PC-9 (cell line): ENCODE measurements around the gene MAMSTR. TPM values are rescaled to one million over a fixed set of nuclear protein-coding genes. Genes with fewer than 3 reads are reported as not detected.

Source experiments
- BruUV-seq: library from RNA; stranded (reverse); fragments of 400-500 nt; replicated peaks from 2 replicates; lab custom pipeline; 2021; lab: Mats Ljungman, UMichigan
- CTCF ChIA-PET: fragments of 300-600 bp; sonication (Branson Sonifier 250); formaldehyde crosslinking; loops from one replicate; lab custom pipeline; 2022; ENCODE audit warnings: antibody characterized with exemption; lab: Charles Lee
- POLR2A ChIA-PET: fragments of 300-600 bp; sonication (Branson Sonifier 250); formaldehyde crosslinking; loops from one replicate; lab custom pipeline; 2022; ENCODE audit warnings: antibody characterized with exemption; ENCODE audit not compliant: unreplicated experiment; lab: Charles Lee
- DNase-seq, 2 experiments: peaks; one replicate each; pipeline versions ENCODE4 v3.0.0 to v3.0.0-alpha.2; 2015 to 2022; ENCODE audit warnings: mixed read lengths in 1 of 2
- H2AFZ ChIP-seq: fragments of 200-600 bp; sonication (generic); 2 replicates; pipeline ENCODE4 v1.8.1; 2017; ENCODE audit warnings: antibody characterized with exemption
- H3F3A ChIP-seq: fragments of 200-600 bp; sonication (generic); 2 replicates; pipeline ENCODE4 v1.8.1; 2017; ENCODE audit warnings: antibody characterized with exemption, mild to moderate bottlenecking, low read depth; ENCODE audit not compliant: insufficient read depth
- H3K27ac ChIP-seq: fragments of 200-600 bp; sonication (generic); 2 replicates; pipeline ENCODE4 v1.6.1; 2016; ENCODE audit warnings: mixed run types
- H3K27me3 ChIP-seq: fragments of 200-600 bp; sonication (generic); 2 replicates; pipeline ENCODE4 v1.6.1; 2016; ENCODE audit warnings: low read depth, mixed run types; ENCODE audit not compliant: insufficient read depth
- H3K36me3 ChIP-seq: fragments of 200-600 bp; sonication (generic); 2 replicates; pipeline ENCODE4 v1.6.1; 2016; ENCODE audit warnings: low read depth, mixed run types
- H3K4me1 ChIP-seq: fragments of 200-600 bp; sonication (generic); replicated peaks from 2 replicates; pipeline ENCODE4 v1.6.1; 2016; ENCODE audit warnings: mixed run types; ENCODE audit not compliant: insufficient read depth
- H3K4me2 ChIP-seq: fragments of 200-600 bp; sonication (generic); 2 replicates; pipeline ENCODE4 v1.6.1; 2017; ENCODE audit warnings: mixed run types
- H3K4me3 ChIP-seq: fragments of 200-600 bp; sonication (generic); 2 replicates; pipeline ENCODE4 v1.6.1; 2016; ENCODE audit warnings: mixed run types
- H3K79me2 ChIP-seq: fragments of 200-600 bp; sonication (generic); 2 replicates; pipeline ENCODE4 v1.6.1; 2017; ENCODE audit warnings: low read depth, mixed run types
- H3K9me2 ChIP-seq: fragments of 200-600 bp; sonication (generic); 2 replicates; pipeline ENCODE4 v1.8.1; 2017; ENCODE audit warnings: mild to moderate bottlenecking; ENCODE audit not compliant: insufficient read depth
- H3K9me3 ChIP-seq: fragments of 200-600 bp; sonication (generic); 2 replicates; pipeline ENCODE4 v1.8.1; 2016; ENCODE audit warnings: low read depth; ENCODE audit not compliant: insufficient read depth
- H4K20me1 ChIP-seq: fragments of 200-600 bp; sonication (generic); 2 replicates; pipeline ENCODE4 v1.8.1; 2017; ENCODE audit not compliant: insufficient read depth
- CTCF ChIP-seq: fragments of 200-600 bp; sonication (generic); conservative IDR thresholded peaks from 2 replicates; pipeline ENCODE4 v1.6.1; 2017; ENCODE audit warnings: mixed run types, antibody characterized with exemption, mild to moderate bottlenecking, moderate library complexity
- EZH2 ChIP-seq: fragments of 200-600 bp; sonication (generic); IDR thresholded peaks from 2 replicates; pipeline ENCODE4 v1.8.0; 2017; ENCODE audit warnings: antibody characterized with exemption, low read depth
- intact Hi-C: fragments of 100-400 bp; cut with micrococcal nuclease; formaldehyde crosslinking; loops from one replicate; pipeline ENCODE4 v1.10.0; 2022; ENCODE audit not compliant: unreplicated experiment
- total RNA-seq: library from RNA; stranded (reverse); gene quantifications from 2 replicates; pipeline ENCODE4 v1.2.3, GENCODE V29; 2021

MAMSTR gene
- total RNA-seq, 1 experiment from 2014 or later = 2.6 TPM

- Histone ChIP-seq H3K27me3 (no peaks in the 10 kb centered on the region), H3K9me2 (no peaks in the 10 kb centered on the region), H3K9me3 (no peaks in the 10 kb centered on the region), H2AFZ (no peak overlapping the region), H3K4me2 (no peak overlapping the region), H3F3A (no peaks in the 10 kb centered on the region), H3K4me3 (no peak overlapping the region), H3K4me1 (peaks cover 19% of the 10 kb centered on the region), H3K27ac (no peak overlapping the region), H3K36me3 (no peaks in the 10 kb centered on the region), H4K20me1 (no peaks in the 10 kb centered on the region), H3K79me2 (peaks cover 19% of the 10 kb centered on the region; the same call in 1 of the 2 replicates)
- BruUV-seq = no TSS peak
- CTCF ChIA-PET = no interaction called here
- POLR2A ChIA-PET = no interaction called here
- DNase-seq = no peak
- TF ChIP-seq EZH2 (no peak), CTCF (no peak)
- intact Hi-C loops = no loop called here
Measured at GRCh38 chr19:48716562-48717291, 2.8 kb downstream of the MAMSTR start.

GRCh38 chr19:48715681-48716171, 3.8 kb downstream of the MAMSTR start:
- Histone ChIP-seq H3K9me3 (no peaks in the 10 kb centered on the region), H4K20me1 (no peaks in the 10 kb centered on the region), H3K79me2 (peaks cover 19% of the 10 kb centered on the region; the same call in 1 of the 2 replicates), H2AFZ (no peak overlapping the region), H3K27ac (no peak overlapping the region), H3F3A (no peaks in the 10 kb centered on the region), H3K4me1 (peaks cover 19% of the 10 kb centered on the region), H3K9me2 (no peaks in the 10 kb centered on the region), H3K27me3 (no peaks in the 10 kb centered on the region), H3K4me2 (peak overlapping the region; percentile 92; the same call in 1 of the 2 replicates), H3K4me3 (no peak overlapping the region), H3K36me3 (no peaks in the 10 kb centered on the region)
- POLR2A ChIA-PET = interaction anchor here (0.5 to 0.6 kb wide), 2 partner anchors 9 to 43 kb away, joined by 3 read pairs; no protein-coding TSS in a partner anchor
- no peak for DNase-seq
- no TSS peak for BruUV-seq
- intact Hi-C loops = loop anchor here (2.0 kb wide), 3 partner anchors 19 to 69 kb away; partner anchors contain the start of gene CA11
- CTCF ChIA-PET = interaction anchor here (0.6 kb wide), 1 partner anchor 11 kb away, joined by 15 read pairs; no protein-coding TSS in a partner anchor
- TF ChIP-seq EZH2 = no peak
- no peak for TF ChIP-seq CTCF

DNA sequence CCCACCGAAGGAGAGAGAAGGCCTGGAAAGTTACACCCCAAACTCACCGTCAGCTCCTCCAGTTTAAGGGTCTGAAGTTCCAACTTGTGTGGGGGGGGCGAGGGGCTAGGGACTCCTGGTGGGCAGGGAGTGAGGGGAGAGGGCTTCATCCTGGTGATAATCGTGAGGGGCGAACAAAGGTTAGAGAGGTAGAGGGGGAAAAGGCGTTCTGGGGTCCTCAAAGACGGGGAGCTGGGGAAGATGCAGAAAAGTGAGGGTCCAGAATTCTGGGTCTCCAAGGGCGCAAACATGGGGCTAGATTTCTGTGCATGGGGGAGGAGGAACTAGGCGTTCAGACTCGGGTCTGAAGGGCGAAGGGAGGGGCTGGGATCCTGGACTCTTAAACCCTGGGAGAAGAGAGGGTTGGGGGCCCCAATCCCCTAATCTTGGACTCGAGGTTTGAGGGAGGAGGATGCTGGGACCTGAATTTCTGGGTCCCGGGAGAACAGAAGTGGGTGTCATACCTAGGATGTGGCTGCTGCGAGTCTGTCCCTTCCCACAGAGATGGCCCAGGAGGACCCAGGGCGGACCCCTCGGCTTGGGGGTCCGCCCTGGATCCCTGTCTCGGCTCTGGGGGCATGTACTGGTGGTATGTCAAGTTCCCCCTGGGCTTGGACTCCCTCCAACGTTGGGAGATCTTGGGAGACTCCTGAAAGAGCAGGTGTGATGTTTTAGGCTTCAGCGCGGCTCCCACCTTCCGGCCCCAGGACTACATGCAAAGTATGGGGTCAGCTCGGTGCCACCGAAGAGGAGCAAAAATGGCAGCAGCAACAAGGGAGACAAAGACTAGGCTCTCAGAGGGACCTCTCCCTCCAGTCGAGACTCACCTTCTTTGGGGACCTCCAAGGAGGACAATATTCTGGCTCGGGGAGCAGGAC, 4.5 kb downstream of the MAMSTR start:
- TSS peak; percentile 34 for BruUV-seq
- no peaks in the 10 kb centered on the region for H3K27me3 ChIP-seq
- peak overlapping the region; percentile 51 for H3K27ac ChIP-seq
- no peaks in the 10 kb centered on the region for H3F3A ChIP-seq
- peaks cover 19% of the 10 kb centered on the region; the same call in 1 of the 2 replicates for H3K79me2 ChIP-seq
- H3K4me3 ChIP-seq = peak overlapping the region; percentile 66
- H3K4me2 ChIP-seq = peak overlapping the region; percentile 92
- TF ChIP-seq CTCF (no peak), EZH2 (no peak)
- no peaks in the 10 kb centered on the region for H3K36me3 ChIP-seq
- H3K9me2 ChIP-seq = no peaks in the 10 kb centered on the region
- no peak for DNase-seq
- intact Hi-C loops = loop anchor here (1.0 to 2.0 kb wide), 4 partner anchors 18 to 68 kb away; partner anchors contain the start of gene CA11
- H2AFZ ChIP-seq = peak overlapping the region; percentile 85
- H4K20me1 ChIP-seq = no peaks in the 10 kb centered on the region
- no peaks in the 10 kb centered on the region for H3K9me3 ChIP-seq
- ChIA-PET CTCF (interaction anchor here (0.6 to 1.0 kb wide), 3 partner anchors 11 to 24 kb away, joined by 4 to 15 read pairs (median 5); no protein-coding TSS in a partner anchor), POLR2A (interaction anchor here (0.5 to 0.7 kb wide), 6 partner anchors 10 to 532 kb away, joined by 3 to 8 read pairs (median 3); no protein-coding TSS in a partner anchor)
- H3K4me1 ChIP-seq = peaks cover 19% of the 10 kb centered on the region
